ENCODE measurements around the gene KRTAP13-1. TPM values are rescaled to one million over a fixed set of nuclear protein-coding genes. Genes with fewer than 3 reads are reported as not detected.

Gene KRTAP13-1
- total RNA-seq, 1 donor from 2014 or later: not detected

GRCh38 chr21:30351534-30351933, 44.3 kb upstream of the KRTAP13-1 start:
- Mint-ChIP-seq H3K27ac (ENCODE audit: unreplicated experiment) (no peak overlapping the region), H3K9me3 (ENCODE audit: unreplicated experiment) (no peaks in the 10 kb centered on the region), H3K4me3 (ENCODE audit: unreplicated experiment) (no peak overlapping the region), H3K27me3 (ENCODE audit: low read depth, unreplicated experiment) (no peaks in the 10 kb centered on the region), H3K4me1 (ENCODE audit: low read depth, unreplicated experiment) (peaks cover 2% of the 10 kb centered on the region), H3K36me3 (ENCODE audit: low read depth, unreplicated experiment) (no peaks in the 10 kb centered on the region)
- Histone ChIP-seq H3K4me1 (ENCODE audit: insufficient read depth, low read length) (no peaks in the 10 kb centered on the region), H3K27ac (ENCODE audit: low read depth, low read length) (no peak overlapping the region), H3K36me3 (ENCODE audit: insufficient read depth, low read length) (no peaks in the 10 kb centered on the region), H3K4me3 (ENCODE audit: insufficient read depth, low read depth, low read length) (no peak overlapping the region), H4K20me1 (ENCODE audit: insufficient read depth, low read length) (no peaks in the 10 kb centered on the region), H3K4me2 (ENCODE audit: low read length) (no peak overlapping the region), H3K9me3 (ENCODE audit: insufficient read depth, low read depth, low read length) (no peaks in the 10 kb centered on the region), H3K9ac (ENCODE audit: low read length) (no peak overlapping the region), H2AFZ (ENCODE audit: low read depth, low read length) (no peak overlapping the region), H3K79me2 (ENCODE audit: insufficient read depth, low read length) (no peaks in the 10 kb centered on the region), H3K27me3 (ENCODE audit: insufficient read depth, low read length) (no peaks in the 10 kb centered on the region)
- FAIRE-seq: no peak
- TF ChIP-seq CTCF (IDR thresholded peaks at IDR 0.05; ENCODE audit: insufficient read depth, low read depth, low read length) (no peak), EZH2 (IDR thresholded peaks at IDR 0.05; ENCODE audit: insufficient read depth, low read length) (no peak)
- DNase-seq (ENCODE audit: low read depth): no peak

GRCh38 chr21:30354308-30355005, 41.4 kb upstream of the KRTAP13-1 start:
- no peak for TF ChIP-seq EZH2 (IDR thresholded peaks at IDR 0.05; ENCODE audit: insufficient read depth, low read length)
- no peak for TF ChIP-seq CTCF (IDR thresholded peaks at IDR 0.05; ENCODE audit: insufficient read depth, low read depth, low read length)
- Histone ChIP-seq H3K4me2 (ENCODE audit: low read length) (no peak overlapping the region), H4K20me1 (ENCODE audit: insufficient read depth, low read length) (no peaks in the 10 kb centered on the region), H3K9me3 (ENCODE audit: insufficient read depth, low read depth, low read length) (no peaks in the 10 kb centered on the region), H3K9ac (ENCODE audit: low read length) (no peak overlapping the region), H3K27ac (ENCODE audit: low read depth, low read length) (no peak overlapping the region), H2AFZ (ENCODE audit: low read depth, low read length) (no peak overlapping the region), H3K36me3 (ENCODE audit: insufficient read depth, low read length) (no peaks in the 10 kb centered on the region), H3K4me3 (ENCODE audit: insufficient read depth, low read depth, low read length) (no peak overlapping the region), H3K4me1 (ENCODE audit: insufficient read depth, low read length) (no peaks in the 10 kb centered on the region), H3K79me2 (ENCODE audit: insufficient read depth, low read length) (no peaks in the 10 kb centered on the region), H3K27me3 (ENCODE audit: insufficient read depth, low read length) (no peaks in the 10 kb centered on the region)
- Mint-ChIP-seq H3K27me3 (ENCODE audit: low read depth, unreplicated experiment) (no peaks in the 10 kb centered on the region), H3K4me3 (ENCODE audit: unreplicated experiment) (no peak overlapping the region), H3K27ac (ENCODE audit: unreplicated experiment) (no peak overlapping the region), H3K36me3 (ENCODE audit: low read depth, unreplicated experiment) (no peaks in the 10 kb centered on the region), H3K4me1 (ENCODE audit: low read depth, unreplicated experiment) (peaks cover 2% of the 10 kb centered on the region), H3K9me3 (ENCODE audit: unreplicated experiment) (no peaks in the 10 kb centered on the region)
- no peak for FAIRE-seq
- no peak for DNase-seq (ENCODE audit: low read depth)

- Mint-ChIP-seq H3K9me3 (ENCODE audit: unreplicated experiment) (no peaks in the 10 kb centered on the region), H3K36me3 (ENCODE audit: low read depth, unreplicated experiment) (no peaks in the 10 kb centered on the region), H3K4me3 (ENCODE audit: unreplicated experiment) (no peak overlapping the region), H3K27me3 (ENCODE audit: low read depth, unreplicated experiment) (no peaks in the 10 kb centered on the region), H3K4me1 (ENCODE audit: low read depth, unreplicated experiment) (no peaks in the 10 kb centered on the region), H3K27ac (ENCODE audit: unreplicated experiment) (no peak overlapping the region)
- TF ChIP-seq CTCF (IDR thresholded peaks at IDR 0.05; ENCODE audit: insufficient read depth, low read depth, low read length): no peak
- no peak for TF ChIP-seq EZH2 (IDR thresholded peaks at IDR 0.05; ENCODE audit: insufficient read depth, low read length)
- Histone ChIP-seq H3K27me3 (ENCODE audit: insufficient read depth, low read length) (no peaks in the 10 kb centered on the region), H2AFZ (ENCODE audit: low read depth, low read length) (no peak overlapping the region), H3K79me2 (ENCODE audit: insufficient read depth, low read length) (no peaks in the 10 kb centered on the region), H3K27ac (ENCODE audit: low read depth, low read length) (no peak overlapping the region), H3K9me3 (ENCODE audit: insufficient read depth, low read depth, low read length) (no peaks in the 10 kb centered on the region), H3K9ac (ENCODE audit: low read length) (no peak overlapping the region), H3K4me1 (ENCODE audit: insufficient read depth, low read length) (no peaks in the 10 kb centered on the region), H3K36me3 (ENCODE audit: insufficient read depth, low read length) (no peaks in the 10 kb centered on the region), H3K4me2 (ENCODE audit: low read length) (no peak overlapping the region), H3K4me3 (ENCODE audit: insufficient read depth, low read depth, low read length) (no peak overlapping the region), H4K20me1 (ENCODE audit: insufficient read depth, low read length) (no peaks in the 10 kb centered on the region)
- FAIRE-seq (no peak), DNase-seq (ENCODE audit: low read depth) (no peak)
Measured at GRCh38 chr21:30355906-30356305, 39.9 kb upstream of the KRTAP13-1 start.

Measured in astrocyte (in vitro differentiated cells and primary cell).